Bone marrow (tissue), 2 donors: ENCODE data around the gene PRAC2.
A peak's percentile ranks its signal among the peaks of the same experiment; 100 is the strongest.

Experiments
- DNase-seq, 2 donors: peaks; one replicate each; lab custom pipeline; 2025; lab: John Stamatoyannopoulos, UW

Gene PRAC2

DNA sequence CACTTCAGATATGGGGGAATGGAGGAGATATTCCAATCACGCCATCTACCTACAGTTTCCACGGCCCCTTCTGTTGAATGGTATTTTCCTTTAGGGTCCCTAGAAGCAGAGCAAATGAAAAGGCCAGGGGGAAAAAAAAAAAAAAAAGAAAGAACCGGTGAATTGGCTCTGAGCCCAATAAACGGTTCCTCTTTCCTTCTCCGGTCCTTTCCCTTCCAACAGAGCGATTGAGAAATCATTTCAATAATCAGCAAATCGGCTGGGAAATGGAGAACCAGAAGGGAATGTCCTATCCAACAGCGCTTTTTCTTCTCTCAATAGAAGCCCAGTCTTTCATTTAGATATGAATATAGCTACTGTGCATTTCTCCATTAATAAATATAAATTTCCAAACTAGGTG is 32.4 kb downstream of the PRAC2 start:
- DNase-seq: no peak

DNA sequence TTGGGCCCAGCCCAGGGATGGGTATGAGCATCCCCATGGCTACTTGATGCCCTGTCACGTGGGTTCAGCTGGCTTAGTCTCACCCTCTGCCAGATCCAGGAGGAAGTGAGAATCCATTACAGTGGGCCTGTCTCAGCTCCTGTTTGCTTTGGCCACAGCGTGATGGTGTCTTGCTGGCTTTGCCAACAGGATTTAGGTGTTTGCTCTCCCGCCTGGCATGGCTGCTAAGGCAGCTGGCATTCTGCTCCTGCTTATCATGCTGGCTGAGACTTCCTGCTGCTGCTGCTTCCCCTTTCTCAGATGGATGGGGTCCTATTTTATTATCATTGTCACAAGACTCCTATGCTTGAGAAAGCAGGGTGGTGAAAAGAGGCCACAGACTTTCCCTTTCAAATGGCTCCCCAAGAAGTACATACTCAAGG is 33.9 kb downstream of the PRAC2 start:
- DNase-seq: peak in 1 of 2 donors; percentile 44

DNA sequence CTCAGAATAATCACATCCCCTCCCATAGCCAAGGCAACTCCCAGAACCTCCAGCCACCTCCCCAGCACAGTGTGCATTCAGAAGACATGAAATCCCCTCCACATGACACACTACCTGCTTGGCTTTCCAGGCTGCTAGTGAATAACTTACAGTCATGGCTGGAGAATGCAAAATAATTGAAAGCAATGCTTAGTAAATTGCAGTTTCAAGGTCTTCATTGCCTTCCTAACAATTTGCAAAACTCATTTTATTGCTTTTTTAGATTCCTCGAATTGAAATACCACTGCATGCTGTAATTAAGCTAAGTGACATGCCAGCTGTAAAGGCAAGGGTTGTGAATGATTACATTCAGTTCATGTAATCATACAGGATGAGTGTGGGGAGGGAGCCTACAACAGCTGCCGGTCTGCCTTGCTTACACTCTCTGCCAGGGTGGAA is 34.6 kb downstream of the PRAC2 start:
- DNase-seq: no peak

DNA sequence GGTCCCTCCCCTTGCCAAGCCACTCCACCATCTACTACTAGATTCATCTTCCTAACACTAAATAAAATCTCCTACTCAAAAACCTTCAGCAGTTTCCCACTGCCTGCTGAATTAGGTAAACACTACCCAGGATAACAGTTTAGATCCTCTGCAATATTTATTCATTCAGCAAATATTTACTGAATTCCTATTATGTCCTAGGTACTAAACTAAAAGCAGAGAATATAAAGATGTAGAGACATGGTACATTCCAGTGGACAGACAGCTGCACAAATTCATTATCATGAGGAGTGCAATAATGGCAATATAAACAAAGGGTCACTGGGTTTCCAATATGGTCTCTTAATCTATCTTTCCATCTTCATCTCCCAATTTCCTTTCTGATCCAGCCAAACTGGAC is 36.3 kb downstream of the PRAC2 start:
- no peak for DNase-seq

DNA sequence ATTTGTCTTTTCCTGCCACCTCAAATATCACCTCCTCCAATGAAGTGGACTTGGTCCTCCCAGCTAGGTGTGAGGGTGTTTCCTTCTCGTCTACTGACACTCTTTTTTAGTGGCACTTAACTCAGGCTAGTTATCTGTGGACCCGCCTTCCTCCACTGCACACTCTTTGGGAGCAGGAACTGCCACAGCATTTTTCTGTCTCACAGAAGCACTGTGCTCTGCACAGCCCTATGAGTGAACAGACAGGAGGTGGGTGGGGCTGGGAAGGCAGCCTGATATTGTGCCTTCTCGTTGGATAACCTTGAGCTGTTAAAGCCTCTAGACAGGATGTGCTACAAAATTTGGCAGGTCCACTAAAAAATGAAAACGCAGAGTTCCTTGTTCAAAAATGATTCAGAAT is 37.4 kb downstream of the PRAC2 start:
- no peak for DNase-seq

- DNase-seq: no peak
Measured at GRCh38 chr17:48761114-48761513, 38.1 kb downstream of the PRAC2 start.

DNA sequence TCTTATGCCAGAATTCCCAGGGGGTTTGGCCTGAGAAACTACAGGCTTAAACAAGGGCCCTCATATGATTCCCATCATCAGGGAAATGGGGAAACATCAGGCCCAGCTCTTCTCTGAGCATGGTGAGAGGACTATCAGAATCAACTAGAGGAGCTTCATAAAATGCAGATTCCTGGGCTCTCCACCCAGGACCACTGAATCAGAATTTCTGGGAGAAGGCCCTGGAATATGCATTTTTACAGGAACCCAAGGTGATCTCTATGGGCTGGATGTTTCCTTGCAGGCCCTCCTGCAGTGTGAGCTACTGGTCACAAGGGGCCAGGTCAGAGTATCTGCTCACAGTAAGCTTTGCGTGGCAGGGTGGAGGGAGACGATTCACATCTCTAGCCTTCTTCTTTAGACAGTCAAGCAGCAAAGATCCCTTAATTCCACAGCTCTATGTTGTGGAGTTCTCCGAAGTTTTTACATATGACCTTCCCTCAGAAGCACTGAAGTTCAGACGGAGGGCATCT is 44.3 kb downstream of the PRAC2 start:
- DNase-seq: no peak

DNA sequence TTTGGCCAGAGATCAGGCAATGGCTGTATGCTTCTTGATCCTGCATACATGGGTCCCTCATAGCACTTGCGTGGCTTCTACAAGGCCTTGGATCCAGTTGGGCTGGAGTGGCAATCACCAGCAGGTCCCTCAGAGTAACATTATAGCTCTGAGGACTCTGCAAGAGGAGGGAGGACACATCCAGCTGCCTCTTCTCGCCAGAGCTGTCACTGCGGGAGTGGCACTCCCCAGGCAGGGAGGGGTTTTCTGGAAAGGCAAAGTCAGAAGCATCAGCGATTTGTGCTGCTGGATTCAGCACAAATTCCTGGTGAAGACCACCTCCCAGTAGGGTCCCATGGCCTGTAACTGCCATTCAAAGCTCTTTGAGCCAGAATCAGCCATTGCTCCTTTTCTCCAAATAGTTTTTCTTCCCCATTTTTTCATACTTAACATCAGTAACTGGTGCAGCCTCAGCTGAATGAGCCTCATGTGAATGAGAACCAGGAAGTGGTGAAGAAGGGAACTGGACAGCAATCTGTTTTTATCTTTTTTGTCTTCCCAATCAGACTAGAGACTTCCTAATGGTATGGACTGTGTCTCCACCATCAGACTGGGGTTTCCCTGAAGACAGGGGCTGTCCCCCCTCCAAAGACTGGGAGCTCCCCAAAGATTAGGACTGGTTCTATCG is 46.2 kb downstream of the PRAC2 start:
- DNase-seq: no peak

DNA sequence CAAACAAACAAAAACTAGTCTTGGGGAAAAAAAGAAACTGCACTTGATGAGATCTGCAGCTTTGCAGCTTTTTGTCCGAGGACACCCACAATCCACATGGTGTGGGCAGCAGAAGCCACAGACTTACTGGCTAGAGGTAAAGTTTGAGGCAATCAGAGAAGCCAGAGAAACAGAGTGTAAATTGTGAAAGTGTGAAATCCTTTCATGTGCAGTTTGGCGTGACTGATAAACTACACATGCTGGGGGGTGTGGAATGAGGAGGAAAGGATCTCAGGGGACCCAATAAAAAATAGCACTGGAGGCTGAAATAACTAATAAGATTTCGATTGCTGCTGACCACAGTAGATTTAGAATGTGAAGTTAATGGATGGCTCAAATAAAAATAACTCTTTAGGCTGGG is 48.0 kb downstream of the PRAC2 start:
- DNase-seq: no peak

GRCh38 chr17:48773245-48773644 is 50.3 kb downstream of the PRAC2 start:
- no peak for DNase-seq
